ENCODE results near the gene ACTR2. TPM values are rescaled to one million over a fixed set of nuclear protein-coding genes. Genes with fewer than 3 reads are reported as not detected.
A peak's percentile ranks its signal among the peaks of the same experiment; 100 is the strongest.

Gene ACTR2
- total and polyA plus RNA-seq, 2 of the 13 experiments (the other 11 are each of a cell fraction or from before 2014, with no cell fraction given), result 51.2 to 100 TPM

DNA sequence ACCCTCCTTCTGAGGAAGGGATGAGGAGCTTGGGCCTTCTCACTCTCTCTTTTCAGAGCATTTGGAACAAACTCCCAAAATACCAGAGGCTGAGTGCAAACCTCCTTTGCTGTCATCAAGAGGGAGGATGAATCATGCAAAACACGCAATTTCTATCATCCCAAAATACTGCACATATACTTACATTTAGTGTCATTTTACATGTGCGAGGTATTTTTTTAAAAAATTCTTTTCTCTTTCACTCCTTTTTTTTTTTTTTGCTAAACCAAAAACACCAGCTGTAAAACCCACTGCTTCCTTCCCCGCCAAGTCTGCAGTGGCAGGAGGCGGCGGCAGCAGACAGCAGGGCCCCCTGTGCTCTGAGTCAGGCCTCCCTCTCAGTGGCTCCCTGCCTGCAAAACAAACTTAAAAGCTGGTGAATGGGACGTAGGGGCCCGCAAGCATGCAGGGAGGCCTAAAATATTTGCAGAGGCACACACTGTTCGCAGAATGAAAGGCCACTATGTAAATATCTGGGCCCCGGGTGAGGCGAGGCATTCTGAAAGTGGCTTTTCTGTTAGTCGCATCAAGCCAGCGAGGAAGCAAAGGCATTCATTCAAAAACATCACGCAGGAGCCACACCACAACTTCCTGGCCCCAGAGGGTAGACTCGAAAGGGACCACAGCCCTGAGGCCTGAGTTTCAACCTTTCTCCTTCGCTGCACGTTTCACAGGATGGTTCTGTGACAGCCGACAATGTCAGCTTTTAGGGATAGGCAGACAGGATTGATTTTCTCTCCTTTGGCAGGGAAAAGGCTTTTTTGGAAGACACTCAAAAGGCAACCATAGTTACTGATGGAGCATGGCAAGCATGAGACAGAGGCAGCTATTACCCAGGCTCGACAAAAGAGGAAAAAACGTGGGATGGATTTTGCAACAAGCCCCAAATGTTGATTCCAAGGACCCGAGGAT is 73.4 kb downstream of the ACTR2 start (continued):
- TF ChIP-seq EP300 (IDR thresholded peaks at IDR 0.05; ENCODE audit: low read depth in 2 of 2, low read length in 2 of 2) (peak; percentile 50 to 93; a peak in 2 of 4 replicates), EP300 (CRISPR knock-in tag; IDR thresholded peaks at IDR 0.05; ENCODE audit: borderline replicate concordance) (peak; percentile 77), ZNF460 (CRISPR knock-in tag; IDR thresholded peaks at IDR 0.05; ENCODE audit: borderline replicate concordance) (no peak; the same call in 1 of the 2 replicates), ZNF713 (CRISPR knock-in tag; IDR thresholded peaks at IDR 0.05) (no peak), ZNF709 (CRISPR knock-in tag; IDR thresholded peaks at IDR 0.05) (peak; percentile 33; the same call in 1 of the 2 replicates), KLF12 (CRISPR knock-in tag; IDR thresholded peaks at IDR 0.05; ENCODE audit: borderline replicate concordance) (0 out of 2 replicates have a peak, but pooled peaks have one; percentile 34), ZNF614 (CRISPR knock-in tag; IDR thresholded peaks at IDR 0.05; ENCODE audit: borderline replicate concordance) (peak; percentile 90), ZNF746 (CRISPR knock-in tag; IDR thresholded peaks at IDR 0.05) (peak; percentile 44; the same call in 1 of the 2 replicates), CBFB (CRISPR knock-in tag; IDR thresholded peaks at IDR 0.05) (0 out of 2 replicates have a peak, but pooled peaks have one; percentile 60), ZNF570 (CRISPR knock-in tag; IDR thresholded peaks at IDR 0.05; ENCODE audit: borderline replicate concordance) (no peak), ZNF558 (CRISPR knock-in tag; IDR thresholded peaks at IDR 0.05; ENCODE audit: borderline replicate concordance) (no peak), SRY (CRISPR knock-in tag; IDR thresholded peaks at IDR 0.05) (0 out of 2 replicates have a peak, but pooled peaks have one; percentile 47), ZNF224 (CRISPR knock-in tag; IDR thresholded peaks at IDR 0.05) (peak; percentile 82; the same call in 1 of the 2 replicates)
- TF ChIP-seq, protein P1, sequence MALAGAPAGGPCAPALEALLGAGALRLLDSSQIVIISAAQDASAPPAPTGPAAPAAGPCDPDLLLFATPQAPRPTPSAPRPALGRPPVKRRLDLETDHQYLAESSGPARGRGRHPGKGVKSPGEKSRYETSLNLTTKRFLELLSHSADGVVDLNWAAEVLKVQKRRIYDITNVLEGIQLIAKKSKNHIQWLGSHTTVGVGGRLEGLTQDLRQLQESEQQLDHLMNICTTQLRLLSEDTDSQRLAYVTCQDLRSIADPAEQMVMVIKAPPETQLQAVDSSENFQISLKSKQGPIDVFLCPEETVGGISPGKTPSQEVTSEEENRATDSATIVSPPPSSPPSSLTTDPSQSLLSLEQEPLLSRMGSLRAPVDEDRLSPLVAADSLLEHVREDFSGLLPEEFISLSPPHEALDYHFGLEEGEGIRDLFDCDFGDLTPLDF (CRISPR knock-in tag; IDR thresholded peaks at IDR 0.05), result 0 out of 2 replicates have a peak, but pooled peaks have one; percentile 30
- TF ChIP-seq, protein P2, sequence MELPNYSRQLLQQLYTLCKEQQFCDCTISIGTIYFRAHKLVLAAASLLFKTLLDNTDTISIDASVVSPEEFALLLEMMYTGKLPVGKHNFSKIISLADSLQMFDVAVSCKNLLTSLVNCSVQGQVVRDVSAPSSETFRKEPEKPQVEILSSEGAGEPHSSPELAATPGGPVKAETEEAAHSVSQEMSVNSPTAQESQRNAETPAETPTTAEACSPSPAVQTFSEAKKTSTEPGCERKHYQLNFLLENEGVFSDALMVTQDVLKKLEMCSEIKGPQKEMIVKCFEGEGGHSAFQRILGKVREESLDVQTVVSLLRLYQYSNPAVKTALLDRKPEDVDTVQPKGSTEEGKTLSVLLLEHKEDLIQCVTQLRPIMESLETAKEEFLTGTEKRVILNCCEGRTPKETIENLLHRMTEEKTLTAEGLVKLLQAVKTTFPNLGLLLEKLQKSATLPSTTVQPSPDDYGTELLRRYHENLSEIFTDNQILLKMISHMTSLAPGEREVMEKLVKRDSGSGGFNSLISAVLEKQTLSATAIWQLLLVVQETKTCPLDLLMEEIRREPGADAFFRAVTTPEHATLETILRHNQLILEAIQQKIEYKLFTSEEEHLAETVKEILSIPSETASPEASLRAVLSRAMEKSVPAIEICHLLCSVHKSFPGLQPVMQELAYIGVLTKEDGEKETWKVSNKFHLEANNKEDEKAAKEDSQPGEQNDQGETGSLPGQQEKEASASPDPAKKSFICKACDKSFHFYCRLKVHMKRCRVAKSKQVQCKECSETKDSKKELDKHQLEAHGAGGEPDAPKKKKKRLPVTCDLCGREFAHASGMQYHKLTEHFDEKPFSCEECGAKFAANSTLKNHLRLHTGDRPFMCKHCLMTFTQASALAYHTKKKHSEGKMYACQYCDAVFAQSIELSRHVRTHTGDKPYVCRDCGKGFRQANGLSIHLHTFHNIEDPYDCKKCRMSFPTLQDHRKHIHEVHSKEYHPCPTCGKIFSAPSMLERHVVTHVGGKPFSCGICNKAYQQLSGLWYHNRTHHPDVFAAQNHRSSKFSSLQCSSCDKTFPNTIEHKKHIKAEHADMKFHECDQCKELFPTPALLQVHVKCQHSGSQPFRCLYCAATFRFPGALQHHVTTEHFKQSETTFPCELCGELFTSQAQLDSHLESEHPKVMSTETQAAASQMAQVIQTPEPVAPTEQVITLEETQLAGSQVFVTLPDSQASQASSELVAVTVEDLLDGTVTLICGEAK (IDR thresholded peaks at IDR 0.05), result no peak
- TF ChIP-seq, protein P2 (CRISPR knock-in tag; IDR thresholded peaks at IDR 0.05), result peak; percentile 51; the same call in 1 of the 2 replicates
- TF ChIP-seq, protein P3, sequence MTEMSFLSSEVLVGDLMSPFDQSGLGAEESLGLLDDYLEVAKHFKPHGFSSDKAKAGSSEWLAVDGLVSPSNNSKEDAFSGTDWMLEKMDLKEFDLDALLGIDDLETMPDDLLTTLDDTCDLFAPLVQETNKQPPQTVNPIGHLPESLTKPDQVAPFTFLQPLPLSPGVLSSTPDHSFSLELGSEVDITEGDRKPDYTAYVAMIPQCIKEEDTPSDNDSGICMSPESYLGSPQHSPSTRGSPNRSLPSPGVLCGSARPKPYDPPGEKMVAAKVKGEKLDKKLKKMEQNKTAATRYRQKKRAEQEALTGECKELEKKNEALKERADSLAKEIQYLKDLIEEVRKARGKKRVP (CRISPR knock-in tag; IDR thresholded peaks at IDR 0.05), result peak in 1 of 2 experiments; percentile 81; a peak in 2 of 4 replicates

All from HepG2 (cell line).